DOHH2 (cell line): ENCODE results near the gene ACSF2.

Experiments used
- EZH2phosphoT487 ChIP-seq: fragments of 200-600 bp; sonication (generic); IDR thresholded peaks from 2 replicates; pipeline ENCODE4 v1.6.1; 2017; ENCODE audit warnings: borderline replicate concordance, mild to moderate bottlenecking, antibody characterized with exemption, low read length, moderate library complexity, mixed read lengths
- TF ChIP-seq, protein P1 (sequence below): fragments of 200-600 bp; sonication (generic); IDR thresholded peaks from one replicate; pipeline ENCODE4 v1.5.1; 2014; ENCODE audit warnings: antibody characterized with exemption, mild to moderate bottlenecking, low read depth, low read length; ENCODE audit not compliant: poor library complexity, severe bottlenecking

DNA sequence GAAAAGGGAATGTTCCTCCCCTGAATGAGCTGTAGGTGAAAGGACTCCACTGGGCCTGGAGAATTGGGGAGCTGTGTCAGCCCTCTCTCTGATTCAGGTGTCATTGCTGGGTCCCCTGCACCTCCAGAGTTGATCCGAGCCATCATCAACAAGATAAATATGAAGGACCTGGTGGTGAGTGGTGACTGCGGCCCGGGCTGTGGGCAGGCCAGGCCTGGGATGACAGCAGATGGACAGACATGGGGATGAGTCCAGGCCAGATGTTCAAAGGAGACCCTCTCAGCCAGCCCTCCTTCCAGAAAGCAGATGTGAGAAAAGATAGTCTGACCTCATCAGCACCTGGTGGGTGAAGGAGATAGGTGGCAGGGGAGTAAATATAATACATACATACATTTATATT is 38.1 kb downstream of the ACSF2 start:
- TF ChIP-seq, protein P1, sequence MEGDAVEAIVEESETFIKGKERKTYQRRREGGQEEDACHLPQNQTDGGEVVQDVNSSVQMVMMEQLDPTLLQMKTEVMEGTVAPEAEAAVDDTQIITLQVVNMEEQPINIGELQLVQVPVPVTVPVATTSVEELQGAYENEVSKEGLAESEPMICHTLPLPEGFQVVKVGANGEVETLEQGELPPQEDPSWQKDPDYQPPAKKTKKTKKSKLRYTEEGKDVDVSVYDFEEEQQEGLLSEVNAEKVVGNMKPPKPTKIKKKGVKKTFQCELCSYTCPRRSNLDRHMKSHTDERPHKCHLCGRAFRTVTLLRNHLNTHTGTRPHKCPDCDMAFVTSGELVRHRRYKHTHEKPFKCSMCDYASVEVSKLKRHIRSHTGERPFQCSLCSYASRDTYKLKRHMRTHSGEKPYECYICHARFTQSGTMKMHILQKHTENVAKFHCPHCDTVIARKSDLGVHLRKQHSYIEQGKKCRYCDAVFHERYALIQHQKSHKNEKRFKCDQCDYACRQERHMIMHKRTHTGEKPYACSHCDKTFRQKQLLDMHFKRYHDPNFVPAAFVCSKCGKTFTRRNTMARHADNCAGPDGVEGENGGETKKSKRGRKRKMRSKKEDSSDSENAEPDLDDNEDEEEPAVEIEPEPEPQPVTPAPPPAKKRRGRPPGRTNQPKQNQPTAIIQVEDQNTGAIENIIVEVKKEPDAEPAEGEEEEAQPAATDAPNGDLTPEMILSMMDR = no peak
- no peak for TF ChIP-seq EZH2phosphoT487
